ENCODE data around the gene MORN1.

- TF ChIP-seq CTCF (optimal IDR thresholded peaks at IDR 0.05 in 1 of 3, IDR thresholded peaks at IDR 0.05 in 1 of 3, conservative IDR thresholded peaks at IDR 0.05 in 1 of 3; ENCODE audit: extremely low read depth in 1 of 3, insufficient read depth in 2 of 3, low read length in 3 of 3) (no peak), EZH2 (IDR thresholded peaks at IDR 0.05; ENCODE audit: low read length) (no peak)
These were observed 45.5 kb upstream of the MORN1 start for GRCh38 chr1:2436876-2437275.
